MM.1S (cell line): ENCODE results near the gene ECHDC3.

Experiments used
- EZH2 ChIP-seq: fragments of 300-600 bp; sonication (generic); optimal IDR thresholded peaks from 2 replicates; pipeline ENCODE3; 2017; ENCODE audit warnings: low read depth, mild to moderate bottlenecking, antibody characterized with exemption, low read length, mixed read lengths
- EZH2phosphoT487 ChIP-seq: fragments of 300-600 bp; sonication (generic); IDR thresholded peaks from 2 replicates; pipeline ENCODE4 v1.6.1; 2018; ENCODE audit warnings: antibody characterized with exemption, low read length
- TF ChIP-seq, protein P1 (sequence below): fragments of 300-600 bp; sonication (generic); IDR thresholded peaks from 2 replicates; pipeline ENCODE4 v1.5.1; 2016; ENCODE audit warnings: antibody characterized with exemption, low read length, mixed read lengths

- TF ChIP-seq, protein P1, sequence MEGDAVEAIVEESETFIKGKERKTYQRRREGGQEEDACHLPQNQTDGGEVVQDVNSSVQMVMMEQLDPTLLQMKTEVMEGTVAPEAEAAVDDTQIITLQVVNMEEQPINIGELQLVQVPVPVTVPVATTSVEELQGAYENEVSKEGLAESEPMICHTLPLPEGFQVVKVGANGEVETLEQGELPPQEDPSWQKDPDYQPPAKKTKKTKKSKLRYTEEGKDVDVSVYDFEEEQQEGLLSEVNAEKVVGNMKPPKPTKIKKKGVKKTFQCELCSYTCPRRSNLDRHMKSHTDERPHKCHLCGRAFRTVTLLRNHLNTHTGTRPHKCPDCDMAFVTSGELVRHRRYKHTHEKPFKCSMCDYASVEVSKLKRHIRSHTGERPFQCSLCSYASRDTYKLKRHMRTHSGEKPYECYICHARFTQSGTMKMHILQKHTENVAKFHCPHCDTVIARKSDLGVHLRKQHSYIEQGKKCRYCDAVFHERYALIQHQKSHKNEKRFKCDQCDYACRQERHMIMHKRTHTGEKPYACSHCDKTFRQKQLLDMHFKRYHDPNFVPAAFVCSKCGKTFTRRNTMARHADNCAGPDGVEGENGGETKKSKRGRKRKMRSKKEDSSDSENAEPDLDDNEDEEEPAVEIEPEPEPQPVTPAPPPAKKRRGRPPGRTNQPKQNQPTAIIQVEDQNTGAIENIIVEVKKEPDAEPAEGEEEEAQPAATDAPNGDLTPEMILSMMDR, result no peak
- no peak for TF ChIP-seq EZH2phosphoT487
- TF ChIP-seq EZH2, result no peak
Observed at GRCh38 chr10:11808808-11809207, 66.6 kb downstream of the ECHDC3 start.
